ENCODE measurements around the gene SEMA6A.

Gene SEMA6A

GRCh38 chr5:116569999-116570398 lies 4.6 kb downstream of the SEMA6A start:
- no peak for TF ChIP-seq ZNF274 (IDR thresholded peaks at IDR 0.05; ENCODE audit: low read depth, low read length)
- no peak overlapping the region for H3K4me3 ChIP-seq (ENCODE audit: low read length)

GRCh38 chr5:116567106-116567505 lies 7.5 kb downstream of the SEMA6A start:
- no peak for TF ChIP-seq ZNF274 (IDR thresholded peaks at IDR 0.05; ENCODE audit: low read depth, low read length)
- no peak overlapping the region for H3K4me3 ChIP-seq (ENCODE audit: low read length)

GRCh38 chr5:116566251-116566650 lies 8.4 kb downstream of the SEMA6A start:
- no peak overlapping the region for H3K4me3 ChIP-seq (ENCODE audit: low read length)
- no peak for TF ChIP-seq ZNF274 (IDR thresholded peaks at IDR 0.05; ENCODE audit: low read depth, low read length)

DNA sequence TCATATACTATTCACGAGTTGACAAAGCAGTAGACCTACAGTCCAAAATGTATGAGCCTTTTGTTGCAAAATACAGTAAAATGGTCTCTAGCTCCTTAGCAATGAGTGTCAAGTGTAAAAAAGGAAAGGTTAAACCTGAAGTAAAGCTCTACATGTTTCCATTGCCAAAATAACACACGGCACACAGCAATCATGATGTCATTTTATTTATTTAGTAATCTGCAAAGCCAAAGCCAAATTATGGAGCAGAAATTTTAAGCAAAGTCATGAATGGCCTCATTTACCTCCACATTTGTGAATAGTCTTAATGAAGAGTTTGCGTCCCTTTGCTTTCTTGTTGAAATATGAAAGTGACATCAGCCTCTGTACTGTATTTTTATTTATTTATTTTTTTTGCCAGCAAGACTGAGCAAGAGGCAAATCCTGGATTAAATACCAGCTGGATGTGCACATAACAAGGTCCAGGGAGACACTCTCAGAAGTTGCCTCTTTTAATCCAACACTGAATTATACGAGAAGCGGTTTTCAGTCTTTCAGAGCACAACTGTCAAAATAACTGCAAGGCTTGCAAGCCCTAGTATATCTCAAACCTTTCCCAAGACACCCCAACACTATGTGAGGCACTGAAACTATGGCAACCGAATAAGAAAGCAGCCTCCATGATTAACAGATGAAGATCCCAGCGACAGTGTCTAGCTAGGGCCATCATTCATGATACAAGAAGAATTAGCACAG lies 9.7 kb downstream of the SEMA6A start:
- H3K4me3 ChIP-seq (ENCODE audit: low read length): no peak overlapping the region
- TF ChIP-seq ZNF274 (IDR thresholded peaks at IDR 0.05; ENCODE audit: low read depth, low read length): no peak

DNA sequence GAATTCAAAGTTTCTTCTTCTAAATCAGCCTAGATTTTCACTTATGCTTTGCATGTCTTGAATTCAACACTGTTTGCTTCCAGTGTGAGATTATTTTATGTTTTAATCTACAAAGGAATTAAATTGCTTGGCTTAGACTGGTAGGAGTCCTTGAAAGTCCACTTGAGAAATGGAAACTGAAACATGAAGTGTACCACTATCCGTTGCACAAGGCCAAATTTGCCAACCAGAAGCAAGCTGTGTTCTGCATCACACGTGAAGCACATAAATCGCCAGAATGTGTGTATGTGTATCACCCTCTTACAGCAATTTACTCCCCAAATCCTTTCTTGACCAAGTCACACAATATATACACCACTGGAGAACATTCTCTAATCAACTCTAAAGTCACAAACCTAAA lies 10.3 kb downstream of the SEMA6A start:
- TF ChIP-seq ZNF274 (IDR thresholded peaks at IDR 0.05; ENCODE audit: low read depth, low read length): no peak
- H3K4me3 ChIP-seq (ENCODE audit: low read length): no peak overlapping the region

DNA sequence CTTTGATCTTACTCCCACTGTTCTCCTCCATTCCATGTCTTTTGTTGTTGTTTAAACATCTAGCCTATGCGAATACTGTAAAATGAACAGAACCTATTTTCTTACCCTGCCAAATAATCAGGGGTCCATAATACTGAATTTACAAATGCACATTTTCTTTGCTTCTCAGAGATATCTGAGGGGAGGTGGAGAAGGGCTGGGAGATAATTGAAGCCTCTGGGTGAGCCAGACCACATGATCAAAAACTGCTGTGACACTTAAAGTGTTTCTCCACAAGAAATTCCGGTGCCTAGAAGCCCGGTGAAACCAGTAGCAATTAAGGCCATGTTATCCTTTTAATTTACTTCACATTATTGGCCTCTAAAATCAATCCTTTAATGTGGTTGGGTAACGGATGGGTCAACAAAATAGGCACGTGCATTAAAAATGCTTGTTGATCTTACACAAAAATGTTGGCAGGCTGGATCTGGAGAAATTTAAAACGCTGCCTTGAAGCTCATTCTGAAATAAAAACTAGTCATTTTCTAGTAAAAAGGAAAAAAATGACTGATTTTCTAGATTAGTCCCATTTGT lies 10.8 kb downstream of the SEMA6A start:
- no peak for TF ChIP-seq ZNF274 (IDR thresholded peaks at IDR 0.05; ENCODE audit: low read depth, low read length)
- no peak overlapping the region for H3K4me3 ChIP-seq (ENCODE audit: low read length)

GRCh38 chr5:116562669-116563068 lies 12.0 kb downstream of the SEMA6A start:
- no peak overlapping the region for H3K4me3 ChIP-seq (ENCODE audit: low read length)
- no peak for TF ChIP-seq ZNF274 (IDR thresholded peaks at IDR 0.05; ENCODE audit: low read depth, low read length)

DNA sequence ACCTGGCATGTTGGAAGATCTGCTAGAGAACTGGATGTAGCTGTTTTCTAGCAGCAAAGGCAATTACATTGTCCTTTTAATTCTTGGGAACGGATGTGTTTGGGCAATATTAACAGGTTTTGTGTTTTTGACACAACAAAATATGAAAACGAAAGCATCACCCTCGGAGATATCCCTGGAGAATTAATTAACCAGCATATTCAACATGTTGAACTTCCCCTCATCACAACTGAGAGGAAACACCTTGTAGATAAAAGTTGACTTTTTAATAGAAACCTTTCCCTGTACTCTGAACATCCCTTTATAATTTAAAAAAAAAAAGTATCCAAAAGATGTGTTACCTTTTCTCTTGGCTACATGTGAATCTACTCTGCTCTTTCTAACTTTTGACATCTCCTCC lies 13.0 kb downstream of the SEMA6A start:
- H3K4me3 ChIP-seq (ENCODE audit: low read length): no peak overlapping the region
- no peak for TF ChIP-seq ZNF274 (IDR thresholded peaks at IDR 0.05; ENCODE audit: low read depth, low read length)

DNA sequence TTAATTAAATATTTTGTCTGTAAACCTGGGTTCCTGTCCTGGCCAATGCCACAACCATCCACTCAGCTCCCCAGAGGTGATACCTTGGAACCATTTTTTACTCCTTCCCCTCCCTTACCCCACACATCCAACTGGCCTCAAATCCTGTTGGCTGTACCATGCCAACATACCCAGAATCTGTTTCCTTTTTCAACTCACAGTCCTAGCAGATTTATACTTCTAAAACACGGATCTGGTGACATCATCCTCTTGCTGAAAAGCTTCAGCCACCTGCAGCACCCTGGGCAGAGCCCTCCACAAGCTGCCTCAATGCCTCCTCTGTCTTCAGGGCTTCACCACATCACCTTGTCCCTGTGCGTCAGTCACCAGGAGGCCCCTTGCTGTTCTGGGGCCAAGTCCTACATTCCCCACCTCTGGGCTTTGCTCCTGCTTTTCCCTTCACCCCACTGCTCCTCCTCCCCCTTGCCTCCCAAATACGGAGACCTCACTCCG lies 14.9 kb downstream of the SEMA6A start:
- TF ChIP-seq ZNF274 (IDR thresholded peaks at IDR 0.05; ENCODE audit: low read depth, low read length): no peak
- no peak overlapping the region for H3K4me3 ChIP-seq (ENCODE audit: low read length)

- no peak overlapping the region for H3K4me3 ChIP-seq (ENCODE audit: low read length)
- no peak for TF ChIP-seq ZNF274 (IDR thresholded peaks at IDR 0.05; ENCODE audit: low read depth, low read length)
Measured at GRCh38 chr5:116559239-116559638, 15.4 kb downstream of the SEMA6A start.

- H3K4me3 ChIP-seq (ENCODE audit: low read length): no peak overlapping the region
Measured at GRCh38 chr5:116557669-116558271, 16.9 kb downstream of the SEMA6A start.

DNA sequence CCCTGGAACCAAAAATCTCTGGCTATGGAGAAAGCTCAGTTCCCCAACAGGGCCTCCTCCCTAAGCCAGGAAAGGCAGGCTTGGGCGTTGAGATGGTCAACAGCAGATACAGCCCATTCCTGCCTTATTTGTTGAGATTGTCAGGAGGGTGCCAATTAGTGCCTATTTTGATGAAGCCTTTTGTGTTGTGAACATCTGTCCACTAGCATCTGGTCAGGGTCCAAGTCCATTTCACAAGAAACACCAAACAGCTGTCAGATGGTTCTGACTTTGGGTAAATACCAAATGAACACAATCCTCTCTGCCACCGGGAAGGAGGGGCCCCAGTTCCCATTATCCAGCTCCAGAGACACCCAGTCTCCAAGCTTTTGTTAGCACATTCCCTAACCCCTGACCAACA lies 19.9 kb downstream of the SEMA6A start:
- no peak for TF ChIP-seq ZNF274 (IDR thresholded peaks at IDR 0.05; ENCODE audit: low read depth, low read length)
- no peak overlapping the region for H3K4me3 ChIP-seq (ENCODE audit: low read length)

More at GRCh38 chr5:116557669-116558271, 16.9 kb downstream of the SEMA6A start:
- no peak for TF ChIP-seq ZNF274 (IDR thresholded peaks at IDR 0.05; ENCODE audit: low read depth, low read length)

- no peak overlapping the region for H3K4me3 ChIP-seq (ENCODE audit: low read length)
- TF ChIP-seq ZNF274 (IDR thresholded peaks at IDR 0.05; ENCODE audit: low read depth, low read length): no peak
Measured at GRCh38 chr5:116553366-116553765, 21.3 kb downstream of the SEMA6A start.

- H3K4me3 ChIP-seq (ENCODE audit: low read length): no peak overlapping the region
- TF ChIP-seq ZNF274 (IDR thresholded peaks at IDR 0.05; ENCODE audit: low read depth, low read length): no peak
Measured at GRCh38 chr5:116550082-116550481, 24.5 kb downstream of the SEMA6A start.

DNA sequence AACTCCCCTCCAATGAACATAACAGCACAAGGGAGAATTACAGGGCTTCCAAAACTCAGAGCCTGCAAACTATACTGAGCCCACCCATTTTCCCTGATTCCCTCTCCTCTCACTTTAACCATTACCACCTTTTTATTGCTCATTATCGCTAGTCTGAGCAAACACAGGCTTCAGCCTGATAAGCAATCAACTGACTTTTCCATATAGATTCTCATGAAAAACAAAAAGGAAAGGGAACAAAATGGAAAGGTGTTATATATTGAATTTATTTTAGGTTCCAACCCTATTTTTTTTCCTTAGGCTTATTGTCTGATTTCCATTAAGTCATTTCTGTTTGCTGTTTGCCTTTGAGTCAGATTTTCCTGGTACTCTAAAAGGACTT lies 27.9 kb downstream of the SEMA6A start:
- H3K4me3 ChIP-seq (ENCODE audit: low read length): no peak overlapping the region
- TF ChIP-seq ZNF274 (IDR thresholded peaks at IDR 0.05; ENCODE audit: low read depth, low read length): no peak

Measured in GM08714 (cell line).